GM06990 (cell line): ENCODE results near the gene SLC2A11.

ENCODE experiments used
- DNase-seq: peaks from one replicate; pipeline ENCODE4 v3.0.0-alpha.2; 2011; ENCODE audit not compliant: insufficient read length; ENCODE audit errors: extremely low read depth
- H3K27me3 ChIP-seq: replicated peaks from 2 replicates; pipeline ENCODE4 v1.6.0; 2011; ENCODE audit warnings: low read length; ENCODE audit not compliant: control insufficient read depth, insufficient read depth
- H3K36me3 ChIP-seq: 2 replicates; pipeline ENCODE4 v1.5.1; 2011; ENCODE audit warnings: low read length; ENCODE audit not compliant: control insufficient read depth, insufficient read depth
- H3K4me3 ChIP-seq: replicated peaks from 2 replicates; pipeline ENCODE4 v1.5.1; 2011; ENCODE audit warnings: low read depth, mild to moderate bottlenecking, control low read depth, low read length
- CTCF ChIP-seq: IDR thresholded peaks from 2 replicates; pipeline ENCODE4 v1.5.1; 2011; ENCODE audit warnings: low read length, control low read depth, mild to moderate bottlenecking, inconsistent platforms; ENCODE audit not compliant: insufficient read depth, poor library complexity, severe bottlenecking

Gene SLC2A11

DNA sequence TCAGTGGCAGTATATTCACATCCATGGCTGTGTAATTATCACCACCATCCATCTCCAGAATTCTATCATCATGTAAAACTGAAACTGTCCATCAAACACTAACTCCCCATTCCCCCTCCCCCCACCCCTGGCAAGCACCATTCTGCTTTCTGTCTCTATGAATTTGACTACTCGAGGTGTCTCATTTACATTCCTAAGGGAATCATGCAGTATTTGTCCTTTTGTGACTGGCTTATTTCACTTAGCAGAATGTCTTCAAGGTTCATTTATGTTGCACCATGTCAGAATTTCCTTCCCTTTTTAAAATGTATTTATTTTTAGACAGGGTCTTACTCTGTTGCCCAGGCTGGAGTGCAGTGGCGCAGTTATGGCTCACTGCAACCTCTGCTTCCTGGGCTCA is 39.1 kb upstream of the SLC2A11 start:
- no peak for TF ChIP-seq CTCF
- Histone ChIP-seq H3K4me3 (no peak overlapping the region), H3K36me3 (peaks cover 38% of the 10 kb centered on the region), H3K27me3 (no peaks in the 10 kb centered on the region)
- no peak for DNase-seq

DNA sequence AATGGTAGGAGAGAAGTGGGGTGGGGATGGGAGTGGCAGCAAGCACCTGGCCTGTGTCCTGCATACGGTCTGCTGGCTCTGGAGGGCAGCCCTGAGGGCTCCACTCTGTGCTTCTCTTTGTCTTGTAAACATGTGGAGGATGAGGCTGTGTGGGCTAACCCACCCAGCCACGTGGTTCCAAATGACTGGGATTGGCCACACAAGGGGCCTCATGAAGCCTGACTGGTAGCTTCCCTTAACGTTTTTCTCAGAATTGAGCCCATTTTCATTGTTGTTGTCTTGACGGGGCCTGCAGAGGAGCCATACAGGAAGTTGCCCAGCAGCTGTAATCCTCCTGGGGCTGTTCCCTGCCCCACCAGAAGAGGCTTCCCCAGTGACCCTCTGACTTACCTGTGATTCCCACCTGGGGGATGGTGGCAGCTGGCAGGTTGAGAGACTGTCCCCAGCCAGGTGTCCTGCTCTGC is 36.9 kb upstream of the SLC2A11 start:
- TF ChIP-seq CTCF, result no peak
- Histone ChIP-seq H3K36me3 (peaks cover 54% of the 10 kb centered on the region), H3K27me3 (no peaks in the 10 kb centered on the region), H3K4me3 (no peak overlapping the region)
- no peak for DNase-seq

GRCh38 chr22:23822101-23822671 is 35.5 kb upstream of the SLC2A11 start:
- Histone ChIP-seq H3K4me3 (no peak overlapping the region), H3K27me3 (no peaks in the 10 kb centered on the region), H3K36me3 (peaks cover 52% of the 10 kb centered on the region)
- no peak for DNase-seq
- no peak for TF ChIP-seq CTCF

DNA sequence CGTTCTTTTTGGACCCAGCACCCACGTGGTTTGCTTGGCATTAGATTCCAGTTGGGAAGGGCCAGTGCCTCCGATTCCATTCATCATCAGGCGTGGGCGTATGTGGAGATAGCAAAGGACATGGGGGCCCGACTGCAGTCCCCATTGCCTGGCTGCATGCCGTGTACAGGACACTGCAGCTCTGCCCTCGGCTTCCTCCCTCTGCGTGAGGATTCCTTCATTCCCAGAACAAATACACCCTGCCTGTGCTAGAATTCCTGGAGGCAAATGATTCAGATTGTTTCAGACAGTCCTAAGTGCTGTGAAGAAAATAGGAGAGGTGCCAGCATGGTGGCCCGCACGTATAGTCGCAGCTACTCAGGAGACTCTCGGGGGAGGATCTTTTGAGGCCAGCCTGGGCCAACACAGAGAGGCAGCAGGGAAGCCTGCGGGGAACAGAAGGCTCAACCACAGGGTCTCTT is 34.3 kb upstream of the SLC2A11 start:
- Histone ChIP-seq H3K4me3 (no peak overlapping the region), H3K27me3 (no peaks in the 10 kb centered on the region), H3K36me3 (peaks cover 52% of the 10 kb centered on the region)
- no peak for DNase-seq
- TF ChIP-seq CTCF, result no peak

DNA sequence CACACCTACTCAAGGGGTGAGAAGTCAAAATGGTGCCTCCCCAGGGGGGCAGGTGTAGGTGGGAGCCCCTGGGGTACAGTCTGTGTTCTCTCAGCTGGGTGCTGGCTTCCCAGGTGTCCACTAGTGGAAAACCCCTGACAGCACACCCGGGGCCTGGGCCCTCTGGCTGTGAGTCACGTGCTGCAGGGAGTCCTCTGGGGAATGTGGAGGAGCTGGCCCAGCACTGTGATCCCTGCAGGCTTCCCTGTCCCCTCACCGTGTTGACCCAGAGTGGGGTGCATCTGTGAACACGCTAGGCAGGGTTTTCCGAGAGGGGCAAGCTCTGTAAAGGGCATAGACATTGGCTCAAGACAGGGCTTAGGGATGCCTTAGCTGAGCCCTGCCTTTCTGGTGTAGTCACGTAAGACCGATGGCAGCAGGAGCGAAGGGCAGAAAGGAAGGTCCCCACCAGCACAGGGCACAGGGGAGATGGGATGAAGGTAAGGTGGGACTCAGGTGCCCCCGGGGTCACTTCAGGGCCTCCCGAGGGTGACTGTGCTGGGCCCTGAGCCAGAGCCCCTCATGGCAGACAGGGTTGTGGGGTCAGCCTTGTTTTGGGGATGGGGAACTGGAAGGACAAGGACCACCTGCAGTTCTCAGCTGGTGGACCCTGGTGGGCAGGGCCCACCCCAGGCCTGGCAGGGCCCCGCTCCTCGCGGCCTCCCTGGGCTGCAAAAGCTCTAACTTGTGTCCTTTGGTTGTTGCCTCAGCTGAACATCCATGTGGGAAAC is 33.0 kb upstream of the SLC2A11 start:
- no peak for DNase-seq
- Histone ChIP-seq H3K4me3 (no peak overlapping the region), H3K27me3 (no peaks in the 10 kb centered on the region), H3K36me3 (peaks cover 56% of the 10 kb centered on the region)
- TF ChIP-seq CTCF, result no peak
